ENCODE results near the gene CFAP300. TPM values are rescaled to one million over a fixed set of nuclear protein-coding genes. Genes with fewer than 3 reads are reported as not detected.

The CFAP300 gene
- total and polyA plus RNA-seq, 2 of the 8 experiments (the other 6 are each of a cell fraction or from before 2014, with no cell fraction given): 2.1 to 2.8 TPM

DNA sequence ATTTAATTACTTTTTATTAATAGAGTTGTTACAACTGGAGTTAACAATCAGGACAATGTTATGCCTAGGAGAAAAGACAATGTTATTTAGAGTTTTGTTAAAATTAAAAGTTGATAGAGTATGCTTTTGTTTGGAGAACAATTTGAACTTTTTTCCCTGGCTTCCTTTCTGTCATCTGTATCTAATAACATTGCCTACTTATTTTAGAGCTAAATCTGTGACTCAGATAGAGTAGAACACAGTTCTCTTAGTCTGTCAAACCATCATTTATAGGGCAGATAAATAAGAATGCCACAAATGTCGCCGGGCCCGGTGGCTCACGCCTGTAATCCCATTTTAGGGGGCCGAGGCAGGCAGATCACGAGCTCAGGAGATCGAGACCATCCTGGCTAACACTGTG is 34.1 kb downstream of the CFAP300 start:
- no peak overlapping the region for H4K8ac ChIP-seq (ENCODE audit: extremely low read depth, insufficient read depth, low read length)
- no peak overlapping the region for H2BK15ac ChIP-seq (ENCODE audit: low read length)
- 98% methylated on average over 7 of the region's 7 CpGs; no CpG with 5 or more reads in 1 of the 2 experiments for WGBS, 2 experiments (ENCODE audit: extremely low coverage in 1 of 2, insufficient coverage in 1 of 2, insufficient read length in 1 of 2, insufficient replicate concordance in 2 of 2, low coverage in 1 of 2, low lambda C conversion rate in 2 of 2, missing lambda C conversion rate in 1 of 2)
- no peak overlapping the region for H3K14ac ChIP-seq (ENCODE audit: insufficient read length)
- ChIA-PET POLR2A (ENCODE audit: partially characterized antibody) (interaction anchor here (0.7 kb wide), 1 partner anchor 28 kb away, joined by 3 read pairs; no protein-coding TSS in a partner anchor), CTCF (ENCODE audit: partially characterized antibody) (no interaction called here)
- no peak overlapping the region for H2AFZ ChIP-seq (ENCODE audit: low read length)
- no peak overlapping the region for H3K23ac ChIP-seq (ENCODE audit: insufficient read length)
- H2AK5ac ChIP-seq (ENCODE audit: low read depth, low read length): no peak overlapping the region
- no peak overlapping the region for H3K9ac ChIP-seq (replicated peaks in 1 of 4; ENCODE audit: extremely low read depth in 1 of 4, low read depth in 3 of 4, low read length in 3 of 4)
- H4K5ac ChIP-seq (ENCODE audit: insufficient read length, low read depth, low read length): no peak overlapping the region
- H4K91ac ChIP-seq (replicated peaks; ENCODE audit: insufficient read length, low read length): no peak overlapping the region
- TF ChIP-seq, protein P1, sequence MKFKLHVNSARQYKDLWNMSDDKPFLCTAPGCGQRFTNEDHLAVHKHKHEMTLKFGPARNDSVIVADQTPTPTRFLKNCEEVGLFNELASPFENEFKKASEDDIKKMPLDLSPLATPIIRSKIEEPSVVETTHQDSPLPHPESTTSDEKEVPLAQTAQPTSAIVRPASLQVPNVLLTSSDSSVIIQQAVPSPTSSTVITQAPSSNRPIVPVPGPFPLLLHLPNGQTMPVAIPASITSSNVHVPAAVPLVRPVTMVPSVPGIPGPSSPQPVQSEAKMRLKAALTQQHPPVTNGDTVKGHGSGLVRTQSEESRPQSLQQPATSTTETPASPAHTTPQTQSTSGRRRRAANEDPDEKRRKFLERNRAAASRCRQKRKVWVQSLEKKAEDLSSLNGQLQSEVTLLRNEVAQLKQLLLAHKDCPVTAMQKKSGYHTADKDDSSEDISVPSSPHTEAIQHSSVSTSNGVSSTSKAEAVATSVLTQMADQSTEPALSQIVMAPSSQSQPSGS (IDR thresholded peaks at IDR 0.05; ENCODE audit: low read length): no peak
- TF ChIP-seq NRF1 (IDR thresholded peaks at IDR 0.05; ENCODE audit: low read depth, low read length) (no peak), POLR2A (IDR thresholded peaks at IDR 0.05; ENCODE audit: control extremely low read depth in 1 of 2, low read depth in 2 of 2, low read length in 2 of 2) (no peak), RAD21 (IDR thresholded peaks at IDR 0.05 in 1 of 2, conservative IDR thresholded peaks at IDR 0.05 in 1 of 2; ENCODE audit: low read depth in 2 of 2, low read length in 2 of 2) (no peak), SIN3A (conservative IDR thresholded peaks at IDR 0.05 in 1 of 2, IDR thresholded peaks at IDR 0.05 in 1 of 2; ENCODE audit: low read depth in 1 of 2, low read length in 2 of 2) (no peak), TCF12 (IDR thresholded peaks at IDR 0.05; ENCODE audit: low read depth, low read length) (no peak), SAP30 (IDR thresholded peaks at IDR 0.05; ENCODE audit: insufficient read depth, insufficient replicate concordance, low read length) (no peak), KDM5A (IDR thresholded peaks at IDR 0.05; ENCODE audit: low read length) (no peak), SP2 (IDR thresholded peaks at IDR 0.05; ENCODE audit: low read length) (no peak), CREB1 (IDR thresholded peaks at IDR 0.05) (no peak), SRF (IDR thresholded peaks at IDR 0.05; ENCODE audit: low read depth, low read length) (no peak)
- H3K18ac ChIP-seq (ENCODE audit: extremely low read depth, low read length): no peak overlapping the region
- no peaks in the 10 kb centered on the region for H3K79me1 ChIP-seq (ENCODE audit: low read depth, low read length)
- no peak overlapping the region for H3K4ac ChIP-seq (replicated peaks; ENCODE audit: insufficient read length, low read depth, low read length)
- no peaks in the 10 kb centered on the region for H3K79me2 ChIP-seq (ENCODE audit: control insufficient read depth in 1 of 2, insufficient read depth in 2 of 2, low read length in 2 of 2)
- no peak overlapping the region for H3K27ac ChIP-seq (ENCODE audit: low read depth, low read length)
- H3K27me3 ChIP-seq (replicated peaks in 1 of 4; ENCODE audit: control insufficient read depth in 3 of 4, extremely low read depth in 1 of 4, insufficient read depth in 3 of 4, low read length in 3 of 4): no peaks in the 10 kb centered on the region
- H2BK20ac ChIP-seq (ENCODE audit: low read length): no peak overlapping the region
- H3K36me3 ChIP-seq (ENCODE audit: control insufficient read depth in 2 of 4, insufficient read depth in 4 of 4, low read length in 3 of 4): no peaks in the 10 kb centered on the region
- no peak for FAIRE-seq
- no peak for DNase-seq (ENCODE audit: low read depth in 1 of 2, low spot score in 2 of 2)
- no peak overlapping the region for H3K4me2 ChIP-seq (ENCODE audit: insufficient read depth in 1 of 2, low read depth in 2 of 2, low read length in 2 of 2)
- H4K20me1 ChIP-seq (replicated peaks in 1 of 2; ENCODE audit: control insufficient read depth in 1 of 2, insufficient read depth in 2 of 2, low read length in 2 of 2): no peaks in the 10 kb centered on the region
- H2BK12ac ChIP-seq (ENCODE audit: low read depth, low read length): no peak overlapping the region
- H2BK5ac ChIP-seq (ENCODE audit: low read depth, low read length): no peak overlapping the region
- H3K9me3 ChIP-seq (ENCODE audit: insufficient read depth in 2 of 2, low read depth in 1 of 2, low read length in 1 of 2): no peaks in the 10 kb centered on the region
- no peaks in the 10 kb centered on the region; a peak in 1 of 7 replicates for H3K4me1 ChIP-seq (replicated peaks in 1 of 4; ENCODE audit: control insufficient read depth in 3 of 4, insufficient read depth in 4 of 4, low read length in 3 of 4)
- no peak overlapping the region for H3K4me3 ChIP-seq (ENCODE audit: extremely low read depth in 1 of 4, insufficient read depth in 2 of 4, low read depth in 3 of 4, low read length in 4 of 4)
- H3K23me2 ChIP-seq (ENCODE audit: low read depth, low read length): no peaks in the 10 kb centered on the region
- H3K56ac ChIP-seq (replicated peaks; ENCODE audit: insufficient read length, low read depth, low read length): no peak overlapping the region
- H2BK120ac ChIP-seq (replicated peaks; ENCODE audit: low read depth, low read length): no peak overlapping the region

All from H1 (cell line).